IPS-11a (cell line): ENCODE data around the gene CBLN1.
"Not testable (repeated sequence)": the region's sequence is repeated elsewhere in the genome, so short reads cannot be mapped to it uniquely, and the experiment has no call there.

Experiments used
- H3K4me3 ChIP-seq: one replicate; pipeline ENCODE4 v1.5.1; 2013; ENCODE audit warnings: low read depth, low read length, control low read depth

Gene CBLN1

DNA sequence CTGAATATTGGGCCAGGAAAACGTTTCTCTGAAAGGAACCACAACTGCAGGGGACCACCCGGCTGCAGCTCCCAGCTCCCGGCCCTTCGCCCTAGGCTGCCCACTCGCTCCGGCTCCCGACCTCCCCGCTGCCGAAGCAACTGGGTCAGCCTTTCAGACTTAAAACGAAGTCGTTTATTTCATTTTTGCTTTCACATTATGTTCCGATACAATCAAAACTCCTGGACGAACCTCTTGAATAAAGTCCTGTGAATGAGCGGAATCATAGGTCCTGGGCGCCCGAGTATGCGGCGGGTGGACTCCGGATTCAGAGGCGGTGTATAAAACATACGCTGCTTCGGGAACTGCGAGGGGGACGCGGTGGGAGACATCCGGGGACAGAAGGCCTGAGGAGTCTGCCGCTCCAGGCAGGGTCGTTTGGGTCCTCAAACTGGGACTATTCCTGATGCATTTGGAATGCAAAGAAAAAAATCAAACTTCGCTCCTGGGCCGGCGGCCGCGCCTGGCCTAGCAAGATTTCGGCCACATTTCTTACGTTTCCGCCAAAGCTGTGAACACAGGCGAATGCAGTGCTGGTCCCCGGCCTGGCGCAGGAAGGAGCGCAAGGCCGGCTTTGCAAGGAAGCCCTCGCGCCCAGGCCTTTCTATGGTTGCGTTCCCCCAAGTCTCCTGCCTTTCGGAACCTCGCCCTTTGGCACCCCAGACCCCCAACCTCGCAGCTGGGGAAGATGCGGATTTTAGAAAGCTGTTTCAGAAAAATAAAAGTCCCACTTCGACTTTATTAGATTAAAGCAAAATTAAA, 3.7 kb downstream of the CBLN1 start:
- H3K4me3 ChIP-seq: no peak overlapping the region

DNA sequence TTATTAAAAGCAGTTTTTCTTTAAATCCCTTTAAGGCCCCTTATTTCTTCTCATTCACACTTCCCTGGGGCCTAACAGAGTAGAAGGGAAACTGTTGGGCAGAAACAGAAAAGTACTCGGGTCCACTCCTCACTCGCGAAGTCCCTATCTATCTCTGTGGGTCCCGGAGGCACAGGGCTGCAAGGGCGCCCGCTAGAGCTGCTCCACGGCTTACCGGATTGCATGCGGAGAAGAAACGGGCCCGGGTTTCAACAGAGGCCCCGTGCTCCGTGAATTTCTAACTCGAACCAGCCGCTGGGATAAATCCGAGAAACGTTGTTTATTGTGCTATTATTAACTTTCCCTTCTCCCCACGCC, 4.3 kb downstream of the CBLN1 start:
- H3K4me3 ChIP-seq: no peak overlapping the region

DNA sequence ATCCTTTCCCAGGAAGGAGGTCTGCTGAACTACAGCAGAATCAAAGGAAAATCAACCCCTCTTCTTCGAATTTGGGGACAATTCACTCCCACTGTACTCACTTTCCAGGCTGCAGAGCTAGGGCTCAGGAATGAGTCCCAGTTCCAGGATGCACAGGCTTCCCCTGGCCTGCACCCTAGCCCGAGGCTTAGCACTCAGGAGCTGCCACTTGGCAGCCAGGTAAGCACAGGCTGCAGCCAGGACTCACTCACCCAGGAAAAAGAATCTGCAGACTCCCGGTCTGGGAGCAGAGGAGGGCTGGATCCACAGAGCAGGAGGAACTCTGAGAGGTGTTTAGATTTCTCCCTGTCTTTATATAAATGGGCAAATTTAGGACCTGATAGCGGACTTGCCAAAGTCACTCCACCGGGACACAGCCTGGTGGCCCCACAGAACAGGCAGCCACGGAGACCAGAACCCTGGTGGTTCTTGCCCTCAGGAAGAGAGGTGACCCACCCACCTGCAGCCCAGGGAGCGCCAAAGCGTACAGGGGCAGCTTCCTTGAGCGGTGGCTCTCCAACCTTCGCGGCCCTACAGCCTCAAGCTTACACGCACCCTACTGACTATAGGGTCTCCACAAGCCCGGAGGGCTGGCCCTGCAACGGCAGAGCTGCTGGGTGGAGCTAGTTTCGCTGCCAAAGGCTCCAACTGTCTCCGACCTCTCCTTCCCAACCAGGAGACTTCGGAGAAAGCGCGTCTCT, 4.8 kb downstream of the CBLN1 start:
- H3K4me3 ChIP-seq: no peak overlapping the region

DNA sequence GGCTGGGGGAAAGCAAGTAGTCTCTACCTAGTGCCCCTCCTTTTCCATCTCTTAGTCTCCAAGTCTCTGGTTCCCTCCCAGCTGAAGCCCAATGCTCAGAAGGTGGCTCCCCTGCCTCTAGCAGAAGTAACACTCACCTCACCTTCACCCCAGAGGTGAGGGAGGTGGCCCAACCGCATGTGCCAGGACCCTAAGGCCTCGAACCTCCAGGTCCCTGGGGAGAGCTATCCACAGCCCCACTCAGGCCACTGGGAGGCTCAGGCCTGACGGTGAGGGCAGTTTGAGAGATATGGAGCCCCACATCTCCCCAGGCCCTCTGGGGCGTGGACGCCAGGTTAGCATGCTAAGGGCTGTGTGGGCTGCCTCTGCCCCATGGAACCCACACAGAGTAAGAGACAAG, 5.8 kb downstream of the CBLN1 start:
- no peak overlapping the region for H3K4me3 ChIP-seq

DNA sequence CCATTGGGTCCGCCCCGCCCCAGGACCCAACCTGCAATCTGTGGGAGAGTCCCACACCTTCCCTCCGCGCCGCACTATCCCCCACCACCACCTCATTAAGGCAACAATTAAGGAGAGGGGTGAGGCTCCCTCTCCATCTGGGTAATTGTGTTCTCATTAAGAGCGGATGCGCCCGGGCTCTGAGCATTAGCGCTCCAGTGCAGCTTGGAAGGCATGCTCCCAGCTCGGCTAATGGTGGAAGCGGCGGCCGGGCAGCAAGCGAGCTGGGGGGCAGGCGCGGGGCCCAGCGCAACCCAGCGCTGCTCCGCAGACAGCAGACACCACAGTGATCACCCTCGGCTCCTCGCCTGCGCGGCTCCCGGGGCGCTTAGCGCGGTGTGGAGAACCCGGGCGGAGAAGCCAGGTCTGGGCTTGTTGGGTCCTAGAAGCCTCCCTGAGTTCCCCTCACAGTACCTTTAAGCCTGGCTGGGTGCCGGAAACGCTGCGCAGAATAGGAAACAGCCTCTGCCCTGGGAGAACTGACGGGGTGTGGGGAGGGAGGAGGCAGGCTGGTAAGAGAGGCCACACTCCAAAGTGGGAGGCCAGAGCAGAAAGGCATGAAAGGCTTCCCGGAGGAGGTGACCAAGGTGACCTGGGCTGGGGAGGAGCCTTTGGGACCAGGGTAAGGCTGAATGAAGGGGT, 6.4 kb downstream of the CBLN1 start:
- H3K4me3 ChIP-seq: peak overlapping the region; percentile 20

DNA sequence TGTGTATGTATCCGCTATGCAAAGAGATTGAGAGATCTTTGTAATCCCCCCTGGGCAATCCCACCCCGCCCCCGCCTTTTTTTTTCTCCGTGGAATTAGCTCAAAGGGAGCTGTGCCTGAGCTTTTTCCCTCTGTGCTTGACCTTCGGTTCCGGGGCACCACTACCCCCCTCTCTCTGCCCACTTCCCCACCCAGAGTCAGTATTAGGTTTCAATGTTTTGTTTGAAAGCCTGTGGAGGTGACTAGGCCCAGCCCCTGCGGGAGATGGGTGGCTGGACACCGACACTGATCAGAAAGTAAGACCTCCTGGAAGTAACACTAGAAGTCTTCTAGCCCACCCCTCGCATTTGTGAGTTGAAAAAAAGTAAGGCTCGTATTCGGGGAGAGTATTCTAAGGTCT, 7.0 kb downstream of the CBLN1 start:
- peak overlapping the region; percentile 20 for H3K4me3 ChIP-seq

DNA sequence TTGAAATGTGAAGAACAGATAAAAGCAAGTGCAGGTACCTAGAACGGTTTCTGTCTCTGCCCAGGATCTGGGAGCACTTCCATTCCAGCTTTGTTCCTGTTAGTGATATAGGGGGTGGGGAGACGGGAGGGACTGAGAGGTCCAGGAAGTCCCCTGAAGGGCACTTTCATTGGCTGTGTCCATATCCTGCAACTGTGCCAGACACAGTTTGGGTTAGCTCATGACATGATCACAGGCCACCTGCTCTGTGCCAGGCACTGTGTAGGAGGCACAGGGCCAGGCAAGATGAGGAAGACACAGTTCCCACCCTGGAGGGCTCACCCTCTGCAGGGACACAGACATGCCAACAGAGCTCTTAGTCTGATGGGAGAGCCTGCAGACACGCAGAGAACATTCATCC, 7.9 kb downstream of the CBLN1 start:
- H3K4me3 ChIP-seq: no peak overlapping the region

DNA sequence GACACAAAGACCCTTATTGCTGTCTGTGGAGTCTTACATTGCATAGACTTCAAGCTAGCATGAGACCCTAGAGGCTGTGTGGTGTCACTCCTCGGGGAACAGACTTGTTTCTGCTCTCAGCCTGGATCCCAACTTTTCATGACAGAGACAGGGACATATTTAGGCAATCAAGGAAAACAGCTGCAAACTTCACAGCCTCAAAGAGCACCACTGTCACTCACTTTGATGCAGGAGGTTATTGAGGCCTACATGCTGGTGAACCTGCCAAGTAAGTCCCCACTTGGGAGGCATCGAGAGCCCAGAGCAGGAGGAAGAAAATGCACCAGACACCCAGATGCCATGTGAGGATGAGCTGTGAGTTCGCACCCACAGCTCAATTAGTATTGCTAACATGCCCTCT, 10.3 kb downstream of the CBLN1 start:
- no peak overlapping the region for H3K4me3 ChIP-seq

DNA sequence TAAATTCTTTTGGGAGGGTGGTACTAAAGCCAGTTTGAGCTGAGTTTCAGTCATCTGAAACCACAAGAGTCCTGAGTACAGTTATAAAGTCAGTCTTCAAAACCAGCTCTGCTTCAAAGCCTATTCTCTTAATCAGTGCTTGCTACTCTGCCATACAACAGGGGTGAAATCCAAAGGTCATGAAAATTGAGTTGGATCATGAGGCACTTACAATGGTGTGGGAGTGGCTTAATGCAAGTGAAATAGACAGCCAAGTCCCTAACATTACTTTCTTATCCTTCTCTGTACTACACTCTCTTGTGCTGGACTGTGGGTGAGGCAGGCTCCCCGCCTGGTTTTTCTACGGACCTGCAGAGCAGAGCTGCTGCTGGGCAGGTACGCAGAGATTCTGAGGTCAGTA, 12.4 kb downstream of the CBLN1 start:
- H3K4me3 ChIP-seq: no peak overlapping the region

DNA sequence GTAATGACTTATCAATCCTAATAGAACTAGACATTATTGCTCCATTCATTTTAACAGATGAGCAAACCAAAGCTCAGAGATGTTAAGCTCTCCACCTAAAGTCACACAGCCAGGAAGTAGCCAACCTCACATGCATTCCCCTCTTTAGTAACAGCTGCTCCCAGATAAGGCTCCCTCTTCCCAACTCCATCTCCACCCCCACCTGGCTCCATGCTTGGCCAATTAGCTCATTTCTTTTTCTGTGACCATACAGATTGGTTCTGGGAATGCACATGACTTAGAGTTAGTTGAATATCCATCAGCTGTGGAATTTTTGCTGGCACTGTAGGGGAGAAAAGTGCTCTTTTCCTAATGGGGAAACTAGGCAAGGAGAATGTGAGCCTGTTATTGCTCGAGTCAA, 13.0 kb downstream of the CBLN1 start:
- H3K4me3 ChIP-seq: no peak overlapping the region

DNA sequence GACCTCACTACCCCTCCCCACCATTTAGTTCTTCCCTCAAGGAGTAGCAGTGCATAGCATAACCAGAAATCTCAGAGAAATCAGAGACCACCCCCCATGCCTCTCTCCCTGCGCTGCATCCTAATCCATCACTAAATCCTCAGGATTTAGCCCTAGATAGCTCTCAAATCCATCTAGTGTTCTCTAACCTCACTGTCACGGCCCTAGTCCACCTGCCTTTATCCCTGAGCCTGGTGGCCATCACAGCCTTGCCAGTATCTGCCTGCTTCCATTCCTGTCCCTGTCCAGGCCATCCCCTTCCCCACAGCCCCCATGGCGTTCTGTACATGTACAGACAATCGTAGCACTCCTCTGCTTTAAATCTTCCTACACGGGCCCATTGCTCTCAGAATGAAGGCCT, 19.1 kb downstream of the CBLN1 start:
- H3K4me3 ChIP-seq: no peak overlapping the region

DNA sequence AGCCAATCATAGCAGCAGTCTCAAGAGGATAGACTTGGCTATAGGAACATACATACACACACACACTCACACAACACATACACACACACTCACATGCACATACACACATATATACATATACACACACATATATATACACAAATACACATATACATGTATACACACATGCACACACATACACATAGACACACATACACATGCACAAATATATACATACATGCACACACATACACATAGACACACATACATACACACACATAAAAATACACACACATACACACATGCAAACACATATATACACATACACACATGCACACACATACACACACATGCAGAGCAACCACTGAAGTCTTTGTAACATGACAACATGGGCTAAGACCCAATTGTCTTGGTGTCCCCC, 19.7 kb downstream of the CBLN1 start:
- no peak overlapping the region for H3K4me3 ChIP-seq

DNA sequence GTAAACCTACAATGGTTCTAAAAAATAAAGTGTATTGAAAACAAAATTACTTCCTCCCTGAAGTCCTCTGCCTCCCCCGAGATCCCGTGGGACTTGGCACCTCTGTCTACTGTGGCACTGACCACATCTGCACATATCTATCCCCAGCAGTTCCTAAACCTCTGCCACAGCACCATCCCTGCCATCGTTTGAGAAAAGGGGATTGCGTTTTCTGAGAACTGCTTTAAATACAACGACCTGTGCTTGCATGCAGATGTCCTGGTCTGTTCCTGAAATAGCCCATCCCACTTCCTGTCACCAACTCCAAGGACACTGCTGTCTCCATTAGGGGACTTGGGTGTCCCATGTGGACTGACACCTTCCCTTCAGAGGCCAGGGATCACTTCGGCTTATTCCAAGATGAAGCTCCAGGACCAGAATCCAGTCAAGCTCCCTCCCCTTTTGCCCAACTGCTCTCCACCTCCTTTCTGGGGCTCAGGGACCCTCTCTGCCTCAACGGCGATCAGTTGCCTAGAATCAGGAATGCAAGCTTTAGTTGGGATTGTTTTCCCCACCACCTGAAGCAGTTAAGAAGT, 20.6 kb downstream of the CBLN1 start:
- no peak overlapping the region for H3K4me3 ChIP-seq

DNA sequence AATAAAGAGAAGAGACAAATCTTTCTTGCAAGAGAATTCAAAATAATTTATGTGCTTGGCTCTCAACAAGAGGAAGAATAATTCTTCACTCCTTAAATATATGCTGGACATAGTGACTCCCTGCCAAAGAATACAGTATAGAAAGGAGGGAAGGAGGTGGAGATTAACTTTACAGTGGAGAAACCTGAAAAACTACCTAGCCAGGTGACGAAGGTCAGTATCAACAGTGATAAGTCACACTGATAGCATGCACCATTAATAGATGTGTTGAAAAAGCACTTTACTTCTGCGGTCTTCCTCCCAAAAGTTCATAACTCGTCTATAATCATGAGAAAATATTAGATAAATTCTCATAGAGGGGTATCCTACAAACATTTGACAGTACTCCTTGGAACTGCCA, 21.4 kb downstream of the CBLN1 start:
- H3K4me3 ChIP-seq: no peak overlapping the region

DNA sequence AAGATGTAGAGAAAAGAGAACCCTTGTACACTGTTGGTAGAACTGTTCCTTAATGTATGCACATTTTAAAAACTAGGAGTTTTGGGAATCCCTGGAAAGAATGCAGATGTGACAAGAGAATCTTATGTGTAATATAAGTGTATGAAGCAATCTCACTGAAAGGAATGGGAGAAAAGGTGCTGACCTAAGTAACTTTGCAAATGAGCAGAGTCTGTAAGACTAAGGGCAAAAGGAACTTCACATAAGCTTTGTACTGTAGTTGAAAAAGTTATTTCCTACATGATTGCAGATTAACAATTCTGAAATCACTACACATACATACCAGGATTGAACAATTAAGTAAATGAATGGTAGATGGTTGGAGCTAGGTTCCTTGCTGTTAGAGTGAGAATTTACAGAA, 22.3 kb downstream of the CBLN1 start:
- no peak overlapping the region for H3K4me3 ChIP-seq

DNA sequence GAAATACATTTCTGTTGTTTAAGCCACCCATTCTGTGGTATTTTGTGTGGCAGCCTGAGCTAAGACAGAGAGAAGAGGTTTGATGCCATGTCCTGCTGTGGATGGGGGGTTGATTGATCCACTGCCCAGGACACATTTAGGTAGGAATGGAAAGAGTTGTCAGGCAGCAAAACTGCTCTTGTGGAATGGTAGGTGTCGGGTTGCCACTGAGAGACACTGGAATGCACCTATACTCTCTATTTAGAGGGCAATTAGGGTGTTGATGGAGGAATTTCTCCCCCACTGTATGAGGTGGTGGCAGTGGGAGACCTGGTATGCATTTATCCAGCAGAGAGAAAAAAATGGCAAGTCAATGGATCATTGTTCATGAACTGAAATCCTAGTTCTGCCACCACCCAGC, 30.9 kb downstream of the CBLN1 start:
- H3K4me3 ChIP-seq: no peak overlapping the region

DNA sequence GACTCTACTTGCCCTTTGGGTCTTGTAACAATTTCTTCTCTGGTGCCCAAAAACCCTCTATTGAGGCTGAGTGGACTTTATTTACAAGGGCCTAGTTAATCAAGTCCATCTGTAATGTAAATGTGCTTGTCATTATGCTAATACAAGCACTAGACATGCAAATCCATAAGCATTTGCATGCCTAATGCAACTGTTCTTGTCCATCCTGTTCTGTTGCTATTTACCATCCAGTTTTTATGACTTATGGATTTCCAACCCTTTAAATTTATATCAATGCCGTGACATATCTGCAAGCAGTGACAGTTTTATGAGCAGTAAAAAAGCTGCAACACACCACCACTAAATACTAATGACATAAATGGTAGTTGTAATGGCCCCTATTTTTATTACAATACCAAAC, 33.4 kb downstream of the CBLN1 start:
- no peak overlapping the region for H3K4me3 ChIP-seq

DNA sequence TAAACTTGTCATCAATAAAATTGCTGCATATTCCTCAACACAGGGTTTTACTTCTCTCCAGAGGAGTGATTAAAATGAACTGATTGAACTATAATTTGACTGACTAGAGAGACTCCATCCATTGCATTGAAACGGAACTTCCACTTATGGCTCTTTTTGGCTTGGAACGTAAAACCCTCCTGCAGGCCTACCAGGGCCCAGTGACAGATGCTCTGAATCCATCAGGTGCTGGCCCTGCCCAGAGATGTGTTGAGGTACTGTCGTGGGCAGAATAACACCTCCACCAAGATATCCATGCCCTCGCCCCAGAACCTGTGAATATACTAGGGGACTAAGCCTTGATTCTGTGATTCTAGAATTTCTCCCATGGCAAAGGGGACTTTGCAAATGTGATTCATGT, 45.4 kb downstream of the CBLN1 start:
- no peak overlapping the region for H3K4me3 ChIP-seq

DNA sequence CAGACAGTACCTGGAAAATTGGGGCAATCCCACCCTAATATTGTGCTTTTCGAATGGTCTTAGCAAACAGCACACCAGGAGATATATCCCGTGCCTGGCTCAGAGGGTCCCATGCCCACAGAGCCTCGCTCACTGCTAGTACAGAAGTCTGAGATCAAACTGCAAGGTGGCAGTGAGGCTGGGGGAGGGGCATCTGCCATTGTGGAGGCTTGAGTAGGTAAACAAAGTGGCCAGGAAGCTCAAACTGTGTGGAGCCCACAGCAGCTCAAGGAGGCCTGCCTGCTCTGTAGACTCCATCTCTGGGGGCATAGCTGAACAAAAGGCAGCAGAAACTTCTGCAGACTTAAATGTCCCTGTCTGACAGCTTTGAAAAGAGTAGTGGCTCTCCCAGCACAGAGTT, 53.3 kb downstream of the CBLN1 start:
- not testable (repeated sequence) for H3K4me3 ChIP-seq
